ENCODE measurements around the gene SPATA13.
"Not testable (repeated sequence)": the region's sequence is repeated elsewhere in the genome, so short reads cannot be mapped to it uniquely, and the experiment has no call there.

Gene SPATA13

GRCh38 chr13:24160458-24161009, at the start of gene SPATA13:
TSS of gene SPATA13 (plus strand) at chr13:24160720. CDS start at chr13:24222930, 62,210 bp downstream.
- DNase-seq: peak; percentile 96 to 97

- no peak for DNase-seq
Measured at GRCh38 chr13:24112791-24113190, 47.7 kb upstream of the SPATA13 start.

GRCh38 chr13:24115671-24116070, 44.8 kb upstream of the SPATA13 start:
- DNase-seq: no peak

- no peak for DNase-seq
Measured at GRCh38 chr13:24116131-24116530, 44.4 kb upstream of the SPATA13 start.

GRCh38 chr13:24118576-24118975, 41.9 kb upstream of the SPATA13 start:
- no peak for DNase-seq

GRCh38 chr13:24119626-24120508, 40.7 kb upstream of the SPATA13 start:
- DNase-seq: no peak

GRCh38 chr13:24122045-24122444, 38.5 kb upstream of the SPATA13 start:
- DNase-seq: not testable (repeated sequence)

- no peak for DNase-seq
Measured at GRCh38 chr13:24122569-24122968, 38.0 kb upstream of the SPATA13 start.

- DNase-seq: no peak
Measured at GRCh38 chr13:24123761-24124160, 36.8 kb upstream of the SPATA13 start.

- no peak for DNase-seq
Measured at GRCh38 chr13:24124789-24125476, 35.6 kb upstream of the SPATA13 start.

- no peak for DNase-seq
Measured at GRCh38 chr13:24127116-24127631, 33.3 kb upstream of the SPATA13 start.

- no peak for DNase-seq
Measured at GRCh38 chr13:24128112-24128511, 32.4 kb upstream of the SPATA13 start.

GRCh38 chr13:24128962-24129361, 31.6 kb upstream of the SPATA13 start:
- DNase-seq: no peak

- no peak for DNase-seq
Measured at GRCh38 chr13:24129914-24130774, 30.4 kb upstream of the SPATA13 start.

GRCh38 chr13:24131749-24132148, 28.8 kb upstream of the SPATA13 start:
- no peak for DNase-seq

- DNase-seq: no peak
Measured at GRCh38 chr13:24133021-24133795, 27.3 kb upstream of the SPATA13 start.

GRCh38 chr13:24134231-24134630, 26.3 kb upstream of the SPATA13 start:
- DNase-seq: no peak

- no peak for DNase-seq
Measured at GRCh38 chr13:24134757-24135156, 25.8 kb upstream of the SPATA13 start.

GRCh38 chr13:24135674-24136300, 24.7 kb upstream of the SPATA13 start:
- no peak for DNase-seq

- DNase-seq: no peak
Measured at GRCh38 chr13:24138911-24139310, 21.6 kb upstream of the SPATA13 start.

GRCh38 chr13:24141333-24141910, 19.1 kb upstream of the SPATA13 start:
- DNase-seq: no peak
